ENCODE measurements around the gene ACOXL. TPM values are rescaled to one million over a fixed set of nuclear protein-coding genes. Genes with fewer than 3 reads are reported as not detected.

The ACOXL gene
- total RNA-seq, 1 donor from 2014 or later, result 0.23 TPM

DNA sequence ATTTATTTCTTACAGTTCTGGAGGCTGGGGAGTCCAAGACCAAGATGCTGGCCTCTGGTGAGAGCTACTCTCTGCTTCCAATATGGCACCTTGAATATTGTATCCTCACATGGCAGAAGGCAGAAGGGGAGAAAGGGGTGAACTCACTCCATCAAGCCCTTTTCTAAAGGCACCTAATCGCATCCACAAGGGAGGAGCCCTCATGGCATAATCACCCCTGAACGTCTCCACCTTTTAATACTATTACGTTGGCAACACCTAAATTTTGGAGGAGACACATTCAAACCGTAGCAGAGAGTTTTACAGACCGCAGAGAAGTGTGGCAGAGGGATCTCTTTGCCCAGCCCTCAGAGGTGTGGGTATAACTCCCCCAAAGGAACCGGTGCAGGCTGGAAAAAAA lies 245.8 kb downstream of the ACOXL start:
- H3K4me1 ChIP-seq (ENCODE audit: insufficient read depth, low read length), result no peaks in the 10 kb centered on the region
- FAIRE-seq (no peak), DNase-seq (ENCODE audit: low read depth) (no peak)
- no peak overlapping the region for H3K4me3 Mint-ChIP-seq (ENCODE audit: unreplicated experiment)
- no peak overlapping the region for H3K27ac ChIP-seq (ENCODE audit: low read depth, low read length)
- no peaks in the 10 kb centered on the region for H3K36me3 ChIP-seq (ENCODE audit: insufficient read depth, low read length)
- no peaks in the 10 kb centered on the region for H3K79me2 ChIP-seq (ENCODE audit: insufficient read depth, low read length)
- H3K9me3 ChIP-seq (ENCODE audit: insufficient read depth, low read depth, low read length), result no peaks in the 10 kb centered on the region
- no peak overlapping the region for H3K9ac ChIP-seq (ENCODE audit: low read length)
- TF ChIP-seq EZH2 (IDR thresholded peaks at IDR 0.05; ENCODE audit: insufficient read depth, low read length), result no peak
- TF ChIP-seq, protein P1, sequence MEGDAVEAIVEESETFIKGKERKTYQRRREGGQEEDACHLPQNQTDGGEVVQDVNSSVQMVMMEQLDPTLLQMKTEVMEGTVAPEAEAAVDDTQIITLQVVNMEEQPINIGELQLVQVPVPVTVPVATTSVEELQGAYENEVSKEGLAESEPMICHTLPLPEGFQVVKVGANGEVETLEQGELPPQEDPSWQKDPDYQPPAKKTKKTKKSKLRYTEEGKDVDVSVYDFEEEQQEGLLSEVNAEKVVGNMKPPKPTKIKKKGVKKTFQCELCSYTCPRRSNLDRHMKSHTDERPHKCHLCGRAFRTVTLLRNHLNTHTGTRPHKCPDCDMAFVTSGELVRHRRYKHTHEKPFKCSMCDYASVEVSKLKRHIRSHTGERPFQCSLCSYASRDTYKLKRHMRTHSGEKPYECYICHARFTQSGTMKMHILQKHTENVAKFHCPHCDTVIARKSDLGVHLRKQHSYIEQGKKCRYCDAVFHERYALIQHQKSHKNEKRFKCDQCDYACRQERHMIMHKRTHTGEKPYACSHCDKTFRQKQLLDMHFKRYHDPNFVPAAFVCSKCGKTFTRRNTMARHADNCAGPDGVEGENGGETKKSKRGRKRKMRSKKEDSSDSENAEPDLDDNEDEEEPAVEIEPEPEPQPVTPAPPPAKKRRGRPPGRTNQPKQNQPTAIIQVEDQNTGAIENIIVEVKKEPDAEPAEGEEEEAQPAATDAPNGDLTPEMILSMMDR (IDR thresholded peaks at IDR 0.05; ENCODE audit: insufficient read depth, low read depth, low read length), result no peak
- H3K4me3 ChIP-seq (ENCODE audit: insufficient read depth, low read depth, low read length), result no peak overlapping the region
- H3K27me3 ChIP-seq (ENCODE audit: insufficient read depth, low read length), result peaks cover 2% of the 10 kb centered on the region
- peaks cover 9% of the 10 kb centered on the region for H3K27me3 Mint-ChIP-seq (ENCODE audit: low read depth, unreplicated experiment)
- no peaks in the 10 kb centered on the region for H3K9me3 Mint-ChIP-seq (ENCODE audit: unreplicated experiment)
- H2AFZ ChIP-seq (ENCODE audit: low read depth, low read length), result no peak overlapping the region
- H3K36me3 Mint-ChIP-seq (ENCODE audit: low read depth, unreplicated experiment), result no peaks in the 10 kb centered on the region
- H3K27ac Mint-ChIP-seq (ENCODE audit: unreplicated experiment), result no peak overlapping the region
- H3K4me2 ChIP-seq (ENCODE audit: low read length), result no peak overlapping the region
- H4K20me1 ChIP-seq (ENCODE audit: insufficient read depth, low read length), result no peaks in the 10 kb centered on the region
- H3K4me1 Mint-ChIP-seq (ENCODE audit: low read depth, unreplicated experiment), result no peaks in the 10 kb centered on the region

DNA sequence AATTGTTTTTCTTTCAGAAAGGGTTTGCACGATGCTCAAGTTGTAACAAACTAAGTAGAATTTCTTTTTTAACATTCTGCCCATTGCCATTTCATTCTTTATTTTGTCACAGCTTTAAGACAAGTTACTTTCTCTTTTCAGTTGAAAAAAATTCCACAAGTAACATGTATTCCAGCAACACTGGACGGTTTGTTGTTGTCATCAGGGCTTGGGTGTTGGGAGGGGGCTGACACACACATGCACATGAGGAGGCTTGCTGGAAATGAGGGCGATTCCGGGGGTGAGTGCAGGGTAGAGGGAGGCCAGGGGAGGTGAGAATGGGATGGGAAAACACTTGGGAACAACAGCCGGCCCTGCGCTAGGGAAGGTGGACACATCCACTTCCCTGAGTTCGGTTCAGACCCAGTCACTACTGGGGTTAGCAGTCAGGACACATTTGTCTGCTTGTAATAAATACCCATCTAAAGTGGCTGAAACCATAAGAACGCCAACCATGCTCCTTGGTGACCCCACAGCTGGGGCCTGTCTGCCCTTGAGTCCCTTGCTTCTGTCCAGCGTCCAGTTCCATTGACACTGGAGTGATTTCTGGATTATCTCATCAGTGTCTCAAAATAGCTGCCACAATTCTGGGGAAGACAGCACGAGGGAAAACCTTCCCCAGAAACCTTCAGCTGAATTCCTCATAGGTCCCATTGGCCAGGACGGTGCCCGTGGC lies 246.5 kb downstream of the ACOXL start:
- H3K27ac Mint-ChIP-seq (ENCODE audit: unreplicated experiment), result no peak overlapping the region
- Histone ChIP-seq H3K36me3 (ENCODE audit: insufficient read depth, low read length) (no peaks in the 10 kb centered on the region), H2AFZ (ENCODE audit: low read depth, low read length) (no peak overlapping the region), H3K9me3 (ENCODE audit: insufficient read depth, low read depth, low read length) (no peaks in the 10 kb centered on the region), H3K27ac (ENCODE audit: low read depth, low read length) (no peak overlapping the region), H3K4me2 (ENCODE audit: low read length) (no peak overlapping the region), H3K4me3 (ENCODE audit: insufficient read depth, low read depth, low read length) (no peak overlapping the region), H3K9ac (ENCODE audit: low read length) (no peak overlapping the region), H3K27me3 (ENCODE audit: insufficient read depth, low read length) (peaks cover 2% of the 10 kb centered on the region), H3K79me2 (ENCODE audit: insufficient read depth, low read length) (no peaks in the 10 kb centered on the region), H4K20me1 (ENCODE audit: insufficient read depth, low read length) (no peaks in the 10 kb centered on the region), H3K4me1 (ENCODE audit: insufficient read depth, low read length) (no peaks in the 10 kb centered on the region)
- no peaks in the 10 kb centered on the region for H3K4me1 Mint-ChIP-seq (ENCODE audit: low read depth, unreplicated experiment)
- no peak overlapping the region for H3K4me3 Mint-ChIP-seq (ENCODE audit: unreplicated experiment)
- TF ChIP-seq EZH2 (IDR thresholded peaks at IDR 0.05; ENCODE audit: insufficient read depth, low read length), result no peak
- TF ChIP-seq, protein P1 (IDR thresholded peaks at IDR 0.05; ENCODE audit: insufficient read depth, low read depth, low read length), result no peak
- H3K27me3 Mint-ChIP-seq (ENCODE audit: low read depth, unreplicated experiment), result peaks cover 12% of the 10 kb centered on the region
- no peaks in the 10 kb centered on the region for H3K36me3 Mint-ChIP-seq (ENCODE audit: low read depth, unreplicated experiment)
- FAIRE-seq, result no peak
- no peak for DNase-seq (ENCODE audit: low read depth)
- H3K9me3 Mint-ChIP-seq (ENCODE audit: unreplicated experiment), result no peaks in the 10 kb centered on the region

Data from astrocyte (in vitro differentiated cells and primary cell).